NCI-H524 (cell line): ENCODE measurements around the gene GTPBP8.
A peak's percentile ranks its signal among the peaks of the same experiment; 100 is the strongest.

Experiments used
- DNase-seq, 2 experiments: peaks; one replicate each; lab custom pipeline; 2025; lab: John Stamatoyannopoulos, UW

GTPBP8 gene

DNA sequence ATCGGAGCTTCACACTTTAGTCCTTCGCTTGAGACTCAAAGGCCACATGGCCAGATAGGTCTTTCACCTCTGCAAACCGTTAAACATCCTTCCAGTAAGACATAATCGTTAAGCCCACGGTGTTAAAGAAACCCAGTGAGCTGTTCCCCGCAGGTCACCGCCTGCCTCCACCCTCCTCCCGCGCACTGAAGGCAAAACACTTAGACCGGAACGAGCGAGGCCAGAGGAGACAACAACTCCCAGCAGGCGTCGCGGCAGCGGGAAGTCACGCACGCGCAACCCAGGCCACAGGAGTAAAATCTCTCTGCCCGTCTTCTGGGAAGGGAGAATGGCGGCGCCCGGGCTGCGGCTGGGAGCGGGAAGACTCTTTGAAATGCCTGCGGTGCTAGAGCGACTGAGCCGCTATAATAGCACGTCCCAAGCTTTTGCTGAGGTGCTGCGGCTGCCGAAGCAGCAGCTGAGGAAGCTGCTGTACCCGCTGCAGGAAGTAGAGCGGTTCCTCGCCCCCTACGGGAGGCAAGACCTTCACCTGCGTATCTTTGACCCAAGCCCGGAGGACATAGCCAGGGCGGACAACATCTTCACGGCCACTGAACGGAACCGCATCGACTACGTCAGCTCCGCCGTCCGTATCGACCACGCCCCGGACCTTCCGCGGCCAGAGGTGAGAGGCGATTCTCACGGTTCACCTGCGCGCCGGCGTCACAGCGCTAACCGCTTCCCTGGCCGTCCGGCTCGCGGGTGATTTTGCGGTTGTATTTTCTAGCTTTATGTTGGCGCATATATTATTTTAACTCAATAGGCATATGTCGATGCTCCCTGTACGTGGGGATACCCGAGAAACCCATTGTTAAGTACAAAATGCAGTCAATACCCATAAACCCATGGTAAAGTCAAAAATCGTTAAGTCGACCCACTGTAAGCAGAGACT lies at the start of gene GTPBP8:
Gene GTPBP8, plus strand, starts transcription at position 313 of the 931 bp plus-strand sequence. Its CDS starts 16 bp downstream, at position 329.
- DNase-seq = peak; percentile 93 to 96

DNA sequence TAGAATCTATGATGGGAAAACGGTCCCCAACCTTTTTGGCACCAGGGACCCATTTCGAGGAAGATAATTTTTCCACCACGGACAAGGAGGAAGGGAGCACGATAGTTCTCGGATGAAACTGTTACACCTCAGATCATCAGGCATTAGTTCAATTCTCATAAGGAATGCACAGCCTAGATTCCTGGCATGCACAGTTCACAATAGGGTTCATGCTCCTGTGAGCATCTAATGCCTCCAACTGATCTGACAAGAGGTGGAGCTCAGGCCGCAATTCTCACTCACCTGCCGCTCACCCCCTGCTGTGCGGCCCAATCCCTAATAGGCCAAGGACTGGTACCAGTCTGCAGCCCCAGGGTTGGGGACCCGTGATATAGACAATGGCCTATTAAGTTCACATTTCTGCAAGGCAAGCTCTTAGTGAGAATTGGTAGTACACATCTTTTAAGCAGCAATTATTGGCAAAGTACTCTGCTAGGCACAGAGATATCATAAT lies 42.4 kb upstream of the GTPBP8 start:
- no peak for DNase-seq

DNA sequence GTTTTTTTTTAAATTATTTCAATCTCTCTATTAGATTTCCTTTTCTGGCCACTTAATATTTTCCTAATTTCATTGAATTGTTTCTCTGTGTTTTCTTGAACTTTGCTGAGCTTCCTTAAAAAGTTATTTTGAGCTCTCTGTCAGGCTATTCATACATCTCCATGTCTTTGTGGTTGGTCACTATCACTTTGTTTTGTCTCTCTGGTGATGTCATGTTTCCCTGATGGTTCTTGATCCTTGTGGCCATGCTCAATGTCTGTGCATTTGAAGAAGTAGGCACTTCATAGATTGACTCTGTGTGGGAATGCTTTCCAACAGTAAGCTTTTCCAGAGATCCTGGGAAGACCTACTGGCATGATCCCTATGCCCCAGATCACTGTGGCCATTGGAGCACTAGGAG lies 34.4 kb upstream of the GTPBP8 start:
- no peak for DNase-seq

DNA sequence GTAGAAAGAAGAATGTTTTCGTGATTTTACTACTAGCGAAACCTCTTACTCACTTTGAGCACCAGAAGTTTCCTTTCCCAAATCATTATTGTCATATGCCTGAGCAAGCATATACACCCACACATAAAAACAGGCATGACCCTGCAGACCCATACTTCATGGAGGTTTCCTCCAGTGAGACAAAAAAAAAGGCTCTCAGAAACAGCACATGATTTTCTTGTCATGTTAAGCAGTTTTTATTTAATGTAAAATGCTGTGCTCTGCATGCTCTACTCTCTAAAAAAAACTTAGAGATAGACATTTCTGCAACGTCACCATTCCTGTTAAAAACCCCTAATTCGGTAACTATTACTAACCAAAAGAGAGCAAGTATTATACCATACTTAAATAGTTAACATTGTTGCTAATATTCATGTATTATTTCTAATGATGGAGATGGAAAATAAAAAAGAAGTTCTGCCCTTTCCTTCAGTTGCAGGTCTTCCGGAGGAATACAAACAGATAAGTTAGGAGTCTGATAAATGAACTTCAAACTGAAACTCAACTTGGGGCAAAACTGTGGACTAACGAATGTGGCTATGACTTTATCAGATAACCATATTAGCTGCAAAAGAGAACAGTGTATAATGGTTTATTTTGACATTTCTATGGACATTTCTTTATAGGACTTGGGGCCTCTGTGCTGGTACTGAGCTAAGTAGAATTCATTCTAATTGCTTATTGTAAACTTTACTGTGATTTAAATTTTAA lies 31.8 kb upstream of the GTPBP8 start:
- DNase-seq = no peak

DNA sequence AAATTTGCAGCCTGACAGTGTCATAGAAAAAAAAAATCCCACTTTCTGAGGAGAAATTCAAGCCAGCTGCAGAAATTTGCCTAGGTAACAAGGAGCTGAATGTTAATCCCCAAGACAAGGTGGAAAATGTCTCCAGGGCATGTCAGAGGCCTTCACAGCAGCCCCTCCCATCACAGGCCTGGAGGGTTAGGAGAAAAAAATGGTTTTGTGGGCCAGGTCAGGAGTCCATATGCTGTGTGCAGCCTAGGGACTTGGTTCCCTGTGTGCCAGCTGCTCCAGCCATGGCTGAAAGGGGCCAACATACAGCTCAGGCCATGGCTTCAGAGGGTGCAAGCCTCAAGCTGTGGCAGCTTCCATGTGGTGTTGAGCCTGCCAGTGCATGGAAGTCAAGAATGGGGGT lies 27.1 kb upstream of the GTPBP8 start:
- DNase-seq = no peak

DNA sequence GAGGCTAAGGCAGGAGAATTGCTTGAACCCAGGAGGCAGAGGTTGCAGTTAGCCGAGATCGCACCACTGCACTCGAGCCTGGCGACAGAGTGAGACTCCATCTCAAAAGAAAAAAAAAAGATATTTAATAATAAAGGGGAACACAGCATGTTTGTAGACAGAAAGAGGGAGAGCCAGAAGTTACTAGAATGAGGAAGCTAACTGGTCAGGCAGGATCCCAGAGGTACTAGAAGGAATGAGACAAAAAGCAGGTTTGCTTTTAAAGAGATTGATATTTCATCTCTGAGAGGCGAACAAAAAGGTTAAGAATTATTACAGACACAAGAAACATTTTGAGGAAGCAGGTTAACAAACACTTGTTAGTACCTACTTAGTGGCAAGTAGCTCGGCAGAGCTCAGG lies 25.1 kb upstream of the GTPBP8 start:
- DNase-seq = no peak

DNA sequence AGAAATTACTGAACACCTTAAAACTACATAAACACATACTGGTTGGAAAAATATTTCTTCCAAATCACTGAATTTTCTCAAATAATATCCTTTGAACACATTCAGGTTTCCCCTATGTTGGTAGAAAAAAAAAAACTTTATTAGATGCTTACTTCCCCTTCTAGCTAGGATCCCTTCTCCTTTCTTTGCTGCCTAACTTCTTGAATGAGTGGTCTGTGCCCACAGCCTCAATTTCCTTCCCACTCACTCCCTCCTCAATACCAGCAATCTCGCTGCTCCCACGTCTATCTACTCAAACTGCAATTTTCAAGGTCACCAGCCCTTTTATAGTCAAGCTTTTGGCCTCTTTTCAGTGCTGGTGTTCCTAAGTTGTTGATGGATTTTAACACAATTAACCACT lies 24.2 kb upstream of the GTPBP8 start:
- DNase-seq = no peak

DNA sequence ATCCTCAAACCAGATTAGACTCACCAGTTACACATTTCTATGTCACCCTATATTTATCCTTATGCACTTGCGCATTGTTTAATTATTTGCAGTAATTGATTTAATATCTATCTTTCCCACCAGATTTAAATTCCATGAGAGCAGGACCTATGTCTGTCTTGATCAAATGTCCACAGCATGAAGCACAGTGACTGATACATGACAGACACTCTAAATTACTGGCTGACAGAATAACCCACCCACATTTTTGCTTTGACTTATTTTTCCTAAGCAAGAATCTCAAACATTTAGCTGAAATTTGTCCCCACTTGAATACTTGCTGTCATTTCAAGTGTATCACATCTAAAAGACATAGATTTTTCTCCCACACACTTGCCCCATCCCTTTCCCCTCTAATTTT lies 23.4 kb upstream of the GTPBP8 start:
- no peak for DNase-seq

DNA sequence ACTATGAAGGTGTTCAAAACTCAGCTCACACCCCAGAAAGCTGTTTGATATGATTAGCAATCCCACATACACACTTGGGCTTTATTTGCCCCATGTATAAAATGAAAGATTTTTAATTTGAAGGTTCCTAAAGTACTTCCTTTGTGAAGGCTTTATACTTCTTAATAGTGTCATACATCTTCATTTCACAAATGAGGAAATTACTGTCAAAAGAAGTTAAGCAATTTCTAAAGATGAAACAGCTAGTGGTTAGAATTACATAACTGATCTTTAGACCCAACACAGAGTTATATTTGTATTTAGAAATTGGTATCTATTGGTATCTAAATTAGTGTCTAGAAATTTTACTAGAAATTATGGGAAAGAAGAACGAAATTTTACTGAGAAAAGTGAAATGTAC lies 23.0 kb upstream of the GTPBP8 start:
- DNase-seq = no peak

DNA sequence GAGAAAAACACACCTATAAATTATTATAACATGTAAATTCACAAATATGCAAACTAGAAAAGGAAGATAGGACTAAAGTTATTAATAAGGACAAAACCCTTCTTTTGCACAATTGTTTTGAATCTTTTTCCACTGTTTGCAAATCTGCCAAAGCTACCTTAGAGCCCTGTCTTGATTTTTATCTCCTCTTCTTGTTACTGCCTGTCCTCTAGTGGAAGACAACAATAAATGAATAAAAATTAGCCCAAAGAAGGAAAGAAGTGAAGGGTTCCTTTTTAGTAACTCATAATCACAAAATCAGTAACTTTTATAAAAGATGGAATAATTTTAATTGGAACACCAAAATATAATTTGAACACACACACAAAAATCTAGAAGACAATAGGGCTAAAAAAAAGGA lies 18.6 kb upstream of the GTPBP8 start:
- DNase-seq = no peak

DNA sequence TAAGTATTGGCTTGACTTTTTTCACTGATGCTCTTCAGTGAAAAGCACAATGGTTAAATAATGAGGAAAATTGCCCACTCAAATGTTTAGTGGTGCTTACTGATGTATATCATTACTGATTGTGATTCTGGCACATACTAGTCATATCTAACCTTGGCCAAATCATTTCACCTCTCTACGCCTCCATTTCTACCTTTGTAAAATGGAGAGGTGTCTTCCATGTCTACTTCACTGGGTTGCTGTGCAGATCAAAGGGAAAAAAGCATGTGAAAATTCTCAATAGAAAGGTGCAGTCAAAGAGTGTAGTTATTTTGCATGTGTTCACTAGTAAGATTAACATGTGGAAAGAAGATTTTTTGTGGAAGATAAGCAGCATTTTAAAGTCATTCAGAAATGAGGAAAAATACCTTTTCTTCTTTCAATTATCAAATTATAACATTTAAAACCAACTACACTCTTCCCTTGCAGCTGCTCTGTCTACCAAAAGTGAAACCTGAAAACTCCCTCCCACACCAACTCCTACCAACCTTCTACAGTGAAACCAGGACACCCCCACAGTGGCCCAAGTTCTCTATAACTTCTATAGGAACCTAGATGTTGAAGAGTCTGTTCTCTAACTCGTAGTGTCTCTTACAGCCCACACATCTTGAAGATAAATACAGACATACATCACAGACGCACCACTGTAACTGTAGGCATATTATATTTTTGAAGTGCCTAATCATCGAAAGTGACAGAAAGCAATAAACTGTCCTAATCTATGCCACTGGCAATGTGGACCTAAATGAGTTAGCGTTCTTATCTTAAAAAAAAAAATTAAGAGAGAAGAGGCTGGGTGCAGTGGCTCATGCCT lies 17.2 kb upstream of the GTPBP8 start:
- no peak for DNase-seq

DNA sequence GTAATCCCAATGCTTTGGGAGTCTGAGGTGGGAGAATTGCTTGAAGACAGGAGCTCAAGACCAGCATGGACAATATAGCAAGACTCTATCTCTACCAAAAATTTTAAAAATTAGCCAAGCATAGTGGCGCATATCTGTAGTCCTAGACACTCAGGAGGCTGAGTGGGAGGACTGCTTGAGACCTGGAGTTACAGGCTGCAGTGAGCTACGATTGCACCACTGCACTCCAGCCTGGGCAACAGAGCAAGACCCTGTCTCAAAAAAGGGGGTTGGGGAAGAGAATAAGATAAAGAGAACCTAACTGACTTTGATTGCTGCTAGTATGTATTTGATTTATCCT lies 16.6 kb upstream of the GTPBP8 start:
- DNase-seq = no peak

DNA sequence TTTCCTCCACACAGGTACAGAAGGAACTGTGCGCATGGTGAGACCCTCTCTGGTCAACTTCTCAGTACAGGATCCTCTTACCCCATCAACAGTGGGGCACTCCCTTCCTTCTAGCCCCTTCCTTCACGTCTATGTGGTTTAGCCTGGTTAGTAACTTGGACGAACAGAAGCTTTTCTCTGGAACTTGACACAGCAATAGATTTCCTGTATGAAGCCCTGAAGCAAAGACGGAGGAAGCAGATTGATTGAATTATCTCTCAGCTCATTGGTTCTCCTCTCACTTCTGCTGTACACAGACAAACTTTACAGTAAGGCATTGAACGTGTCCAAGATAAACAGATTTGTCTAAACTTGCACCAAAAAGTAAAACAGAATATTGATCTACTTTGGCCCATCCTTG lies 15.9 kb upstream of the GTPBP8 start, which contains the start of gene CD200R1:
Gene CD200R1, minus strand, starts transcription at position 210 of the 400 bp plus-strand sequence. CDS start 246 bp downstream, outside the sequence.
- DNase-seq = no peak

DNA sequence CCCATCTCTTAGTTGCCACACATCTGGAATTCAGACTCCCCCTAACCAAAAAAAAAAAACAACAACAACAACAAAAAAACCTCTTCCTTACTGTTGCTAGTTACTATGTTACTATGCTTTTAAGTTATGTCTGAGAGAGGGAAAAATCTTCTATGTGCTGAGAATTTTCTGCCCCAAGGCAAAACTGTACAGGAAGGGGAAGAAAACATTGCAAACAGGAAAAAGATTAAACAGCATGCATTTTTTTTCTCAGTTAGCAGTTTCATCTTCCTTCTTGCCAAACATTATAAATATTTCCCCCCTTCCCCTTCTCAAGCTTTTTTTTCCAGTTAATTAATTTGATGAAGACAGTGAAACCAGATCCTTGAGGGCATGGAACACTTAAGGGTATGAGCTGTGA lies 14.8 kb upstream of the GTPBP8 start:
- DNase-seq = no peak

DNA sequence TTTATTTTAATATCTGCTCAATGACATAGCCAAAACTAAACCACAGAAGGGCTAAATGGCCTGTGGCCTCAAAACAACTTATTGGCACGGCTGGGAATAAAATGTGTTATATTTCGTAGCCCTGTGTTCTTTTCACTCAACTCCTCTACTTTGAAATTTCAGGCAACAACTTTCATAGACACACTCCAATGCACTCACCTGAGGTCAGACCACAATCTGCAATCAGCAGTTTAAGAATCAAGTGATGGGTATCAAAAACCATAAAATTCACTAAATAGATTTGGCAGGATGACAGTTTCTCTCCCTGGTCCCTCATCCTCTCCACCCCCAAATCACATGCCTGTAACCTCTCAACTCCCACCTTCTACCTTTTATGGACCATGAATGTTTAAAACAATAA lies 13.8 kb upstream of the GTPBP8 start:
- no peak for DNase-seq

DNA sequence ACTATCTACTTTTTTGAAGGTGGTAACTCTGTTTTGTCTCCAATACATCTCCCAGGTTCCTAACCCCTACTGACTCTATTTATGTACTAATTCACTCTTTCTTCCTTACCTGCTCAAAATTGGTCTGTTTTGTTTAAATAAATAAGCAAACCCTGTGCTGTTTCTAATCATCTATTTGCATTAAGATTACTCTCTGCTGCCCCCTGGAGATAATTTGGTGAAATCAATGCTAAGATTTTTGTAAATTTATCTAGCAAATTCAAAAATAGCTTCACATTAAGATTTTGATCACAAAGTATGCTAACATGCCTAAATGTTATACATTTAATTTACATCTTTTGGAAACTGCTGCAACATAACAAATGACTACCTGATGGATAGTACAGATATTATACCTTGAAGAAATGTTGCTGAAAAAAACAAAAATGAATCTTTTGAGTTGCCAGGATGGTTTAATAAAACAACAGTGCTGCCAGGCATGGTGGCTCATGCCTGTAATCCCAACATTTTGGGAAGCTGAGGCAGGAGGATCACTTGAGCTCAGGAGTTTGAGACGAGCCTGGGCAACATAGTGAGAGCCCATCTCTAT lies 11.4 kb upstream of the GTPBP8 start:
- DNase-seq = peak in 1 of 2 experiments; percentile 52

DNA sequence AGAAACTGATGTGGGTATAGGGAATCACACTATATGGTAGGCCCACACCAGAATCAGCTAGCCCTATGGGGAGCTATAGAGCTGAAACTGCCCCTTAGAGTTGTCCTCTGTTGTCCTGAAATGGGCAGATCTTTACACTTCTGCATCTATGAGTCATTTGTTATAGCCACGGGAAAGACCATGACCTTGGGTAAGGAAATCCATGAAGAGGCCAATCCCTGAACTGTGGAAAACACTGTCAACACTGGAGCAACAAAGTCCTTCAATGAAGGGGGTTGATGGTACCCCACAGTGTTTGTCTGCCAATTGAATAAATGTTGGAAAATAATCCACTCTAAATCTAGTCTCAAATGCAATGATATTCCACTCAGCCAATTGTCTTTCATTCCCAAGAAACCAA lies 10.7 kb upstream of the GTPBP8 start:
- DNase-seq = no peak

DNA sequence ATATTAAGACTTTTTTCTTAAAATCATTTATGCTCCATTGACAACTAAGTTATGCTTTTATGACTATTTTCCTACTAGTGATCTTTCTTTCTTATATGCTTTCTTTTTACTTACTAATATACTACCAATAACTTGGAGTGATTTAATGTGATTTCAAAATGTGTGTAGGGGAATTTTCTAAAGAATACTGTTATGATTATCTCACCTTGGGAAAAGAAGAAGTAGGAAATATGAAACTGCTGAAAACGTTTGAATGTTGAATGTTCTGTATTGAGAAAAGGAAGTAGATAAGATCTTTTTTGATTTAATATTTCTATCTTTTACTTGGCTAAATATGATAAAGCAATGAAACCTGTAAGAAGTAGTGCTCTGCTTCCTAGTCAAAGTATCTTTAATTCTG lies 8.1 kb upstream of the GTPBP8 start:
- no peak for DNase-seq

DNA sequence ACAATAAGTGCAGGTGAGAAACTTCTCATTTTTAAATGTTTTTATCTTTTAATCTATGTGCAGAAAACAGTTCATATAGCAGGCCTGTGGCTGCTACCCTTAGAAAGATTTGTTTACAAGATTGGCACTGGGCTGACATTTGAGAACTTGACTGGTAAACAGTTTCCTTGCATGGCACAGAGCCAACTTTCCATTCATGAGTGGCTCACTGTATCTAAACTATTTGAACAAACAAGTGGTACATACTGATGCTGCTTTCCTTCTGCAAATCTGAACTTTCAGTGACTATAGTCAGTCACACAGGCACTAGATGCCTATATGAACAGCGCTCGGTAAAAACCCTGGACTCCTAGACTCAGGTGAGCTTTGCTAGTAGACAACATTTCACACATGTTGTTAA lies 6.3 kb upstream of the GTPBP8 start:
- DNase-seq = no peak

DNA sequence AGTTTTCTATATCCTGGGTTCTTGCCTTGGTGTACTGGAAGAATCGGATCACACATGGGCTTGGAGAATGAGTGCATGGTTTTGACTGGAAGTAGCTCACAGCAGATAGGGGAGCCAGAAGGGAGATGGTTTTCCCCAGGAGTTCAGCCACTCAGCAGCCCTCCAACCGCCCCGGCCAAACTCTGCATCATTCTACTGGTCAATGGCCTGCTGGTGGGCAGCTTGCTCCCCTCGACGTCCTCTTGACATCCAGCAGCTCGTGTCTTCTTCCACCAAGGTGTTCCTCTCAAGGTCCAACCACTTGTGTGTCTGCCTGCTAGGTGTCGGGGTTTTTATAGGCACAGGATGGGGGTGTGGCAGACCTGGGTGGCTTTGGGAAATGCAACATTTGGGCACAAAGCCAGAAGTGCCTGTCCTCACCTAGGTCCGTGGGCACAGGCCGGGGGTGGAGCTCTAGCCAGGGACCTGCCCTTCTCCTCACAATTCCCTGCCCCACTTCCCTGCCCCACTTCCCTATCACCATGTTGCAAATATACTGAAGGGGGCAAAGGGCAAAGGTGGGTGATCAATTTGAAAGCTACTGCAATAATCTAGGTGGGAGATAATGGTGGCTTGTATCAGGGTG lies 3.0 kb upstream of the GTPBP8 start:
- DNase-seq = no peak

DNA sequence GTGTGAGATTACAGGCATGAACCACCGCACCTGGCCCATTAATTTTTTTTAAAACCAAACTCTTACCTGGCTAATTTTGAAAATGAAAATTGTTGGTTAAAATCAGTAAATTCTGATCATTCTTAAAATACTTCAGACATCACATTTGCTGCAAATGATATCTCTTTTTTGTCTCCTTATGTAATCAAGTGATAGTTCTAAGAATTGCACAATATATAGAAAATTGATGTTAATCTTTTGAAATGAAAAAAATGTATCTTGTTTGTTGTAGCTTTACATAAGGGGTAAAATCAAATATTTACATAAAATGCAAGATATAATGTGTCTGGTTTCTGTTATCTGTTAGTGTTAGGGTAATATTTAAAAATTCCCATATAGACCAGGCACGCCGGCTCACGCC lies 5.0 kb downstream of the GTPBP8 start:
- DNase-seq = no peak
